ENCODE measurements around the gene WNK2. TPM values are rescaled to one million over a fixed set of nuclear protein-coding genes. Genes with fewer than 3 reads are reported as not detected.
"Not testable (repeated sequence)": the region's sequence is repeated elsewhere in the genome, so short reads cannot be mapped to it uniquely, and the experiment has no call there.

The WNK2 gene
- polyA plus RNA-seq, 1 experiment: not detected

GRCh38 chr9:93366119-93366447 is 182.1 kb downstream of the WNK2 start:
- TF ChIP-seq CTCF (IDR thresholded peaks at IDR 0.05; ENCODE audit: insufficient read depth, low read depth, low read length): no peak
- no peak for DNase-seq (ENCODE audit: low read depth)
- POLR2A ChIA-PET: no interaction called here
- no peak overlapping the region for H3K4me3 ChIP-seq (ENCODE audit: low read depth, low read length)
- CTCF ChIA-PET: no interaction called here
- no peaks in the 10 kb centered on the region for H3K36me3 ChIP-seq (ENCODE audit: control insufficient read depth, insufficient read depth, low read length)
- H3K27me3 ChIP-seq (ENCODE audit: control insufficient read depth, insufficient read depth, low read length): no peaks in the 10 kb centered on the region

GRCh38 chr9:93366486-93366885 is 182.5 kb downstream of the WNK2 start:
- POLR2A ChIA-PET, CTCF ChIA-PET: not testable (repeated sequence)

GRCh38 chr9:93368437-93368836 is 184.5 kb downstream of the WNK2 start:
- DNase-seq (ENCODE audit: low read depth): no peak
- ChIA-PET CTCF (no interaction called here), POLR2A (no interaction called here)
- Histone ChIP-seq H3K36me3 (ENCODE audit: control insufficient read depth, insufficient read depth, low read length) (no peaks in the 10 kb centered on the region), H3K27me3 (ENCODE audit: control insufficient read depth, insufficient read depth, low read length) (no peaks in the 10 kb centered on the region), H3K4me3 (ENCODE audit: low read depth, low read length) (no peak overlapping the region)
- TF ChIP-seq CTCF (IDR thresholded peaks at IDR 0.05; ENCODE audit: insufficient read depth, low read depth, low read length): no peak

More at GRCh38 chr9:93366486-93366885, 182.5 kb downstream of the WNK2 start:
- not testable (repeated sequence) for H3K36me3 ChIP-seq (ENCODE audit: control insufficient read depth, insufficient read depth, low read length); H3K4me3 ChIP-seq (ENCODE audit: low read depth, low read length); DNase-seq (ENCODE audit: low read depth); H3K27me3 ChIP-seq (ENCODE audit: control insufficient read depth, insufficient read depth, low read length)

- TF ChIP-seq CTCF (IDR thresholded peaks at IDR 0.05; ENCODE audit: insufficient read depth, low read depth, low read length): no peak
- CTCF ChIA-PET: no interaction called here
These were observed 185.7 kb downstream of the WNK2 start for GRCh38 chr9:93369686-93370085.

More at GRCh38 chr9:93369686-93370085, 185.7 kb downstream of the WNK2 start:
- no peak overlapping the region for H3K4me3 ChIP-seq (ENCODE audit: low read depth, low read length)
- no peaks in the 10 kb centered on the region for H3K27me3 ChIP-seq (ENCODE audit: control insufficient read depth, insufficient read depth, low read length)
- DNase-seq (ENCODE audit: low read depth): no peak
- no peaks in the 10 kb centered on the region for H3K36me3 ChIP-seq (ENCODE audit: control insufficient read depth, insufficient read depth, low read length)
- POLR2A ChIA-PET: no interaction called here

Other genes with a start within 250 kb of the WNK2 start
- gene FGD3, start 236.6 kb upstream of the WNK2 start, polyA plus RNA-seq (2011; rRNA removed): not detected in 2 replicates
- 0.98 and 1.9 TPM in 2 replicates for gene SUSD3, start 125.4 kb upstream of the WNK2 start, polyA plus RNA-seq (2011; rRNA removed)
- 56.0 and 69.3 TPM in 2 replicates for gene CARD19, start 87.9 kb upstream of the WNK2 start, polyA plus RNA-seq (2011; rRNA removed)
- gene NINJ1, start 49.9 kb upstream of the WNK2 start, polyA plus RNA-seq (2011; rRNA removed): 32.3 and 53.9 TPM in 2 replicates